Measurements from ENCODE around the gene TRDMT1. TPM values are rescaled to one million over a fixed set of nuclear protein-coding genes. Genes with fewer than 3 reads are reported as not detected.

Gene TRDMT1
- total and polyA plus RNA-seq, 3 donors from 2014 or later: 6.9 to 12.1 (median 9.7) TPM

GRCh38 chr10:17147884-17148489, 53.5 kb downstream of the TRDMT1 start:
- Histone ChIP-seq H3K9me3 (no peaks in the 10 kb centered on the region), H3K27ac (no peak overlapping the region), H3K27me3 (no peaks in the 10 kb centered on the region), H3K4me1 (no peaks in the 10 kb centered on the region), H3K4me3 (no peak overlapping the region), H3K36me3 (ENCODE audit: low read depth, missing control alignments) (no peaks in the 10 kb centered on the region)
- TF ChIP-seq CTCF (IDR thresholded peaks at IDR 0.05): no peak
- TF ChIP-seq POLR2A (IDR thresholded peaks at IDR 0.05): no peak
- DNase-seq: no peak
- intact Hi-C loops (cut with DNase I; ENCODE audit: low total_unique reads): no loop called here
- 84 to 87% methylated on average over 5 of the region's 5 CpGs for WGBS, 2 donors

- Histone ChIP-seq H3K27me3 (no peaks in the 10 kb centered on the region), H3K4me3 (no peak overlapping the region), H3K36me3 (ENCODE audit: low read depth, missing control alignments) (no peaks in the 10 kb centered on the region), H3K4me1 (no peaks in the 10 kb centered on the region), H3K27ac (no peak overlapping the region), H3K9me3 (no peaks in the 10 kb centered on the region)
- WGBS, 2 donors: 91 to 93% methylated on average over 3 of the region's 3 CpGs
- intact Hi-C loops (cut with DNase I; ENCODE audit: low total_unique reads): no loop called here
- TF ChIP-seq POLR2A (IDR thresholded peaks at IDR 0.05): no peak
- TF ChIP-seq CTCF (IDR thresholded peaks at IDR 0.05): no peak
- no peak for DNase-seq
Measured at GRCh38 chr10:17146892-17147291, 54.6 kb downstream of the TRDMT1 start.

- Histone ChIP-seq H3K9me3 (no peaks in the 10 kb centered on the region), H3K4me3 (no peak overlapping the region), H3K36me3 (ENCODE audit: low read depth, missing control alignments) (no peaks in the 10 kb centered on the region), H3K4me1 (no peaks in the 10 kb centered on the region), H3K27me3 (no peaks in the 10 kb centered on the region), H3K27ac (no peak overlapping the region)
- no peak for TF ChIP-seq CTCF (IDR thresholded peaks at IDR 0.05)
- TF ChIP-seq POLR2A (IDR thresholded peaks at IDR 0.05): no peak
- 92 to 97% methylated on average over 1 of the region's 1 CpG for WGBS, 2 donors
- DNase-seq: no peak
- intact Hi-C loops (cut with DNase I; ENCODE audit: low total_unique reads): no loop called here
Measured at GRCh38 chr10:17145239-17145638, 56.2 kb downstream of the TRDMT1 start.

DNA sequence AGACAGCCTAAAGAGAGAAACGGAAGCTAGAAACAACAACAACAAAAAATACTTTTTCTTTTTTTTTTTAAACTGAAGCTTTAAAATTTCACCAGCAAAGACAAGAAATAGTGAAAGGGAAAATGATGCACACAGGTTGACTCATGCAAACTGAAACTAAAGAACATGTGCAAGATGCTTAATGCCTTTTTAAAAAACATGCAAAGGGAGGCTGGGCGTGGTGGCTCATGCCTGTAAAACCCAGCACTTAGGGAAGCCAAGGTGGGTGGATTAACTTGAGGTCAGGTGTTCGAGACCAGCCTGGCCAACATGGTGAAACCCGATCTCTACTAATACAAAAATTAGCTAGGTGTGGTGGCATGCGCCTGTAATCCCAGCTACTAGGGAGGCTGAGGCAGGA, 56.7 kb downstream of the TRDMT1 start:
- H3K4me3 ChIP-seq: no peak overlapping the region
- intact Hi-C loops (cut with DNase I; ENCODE audit: low total_unique reads): no loop called here
- WGBS, 2 donors: 88% methylated on average over 5 of the region's 5 CpGs
- H3K27me3 ChIP-seq: no peaks in the 10 kb centered on the region
- H3K36me3 ChIP-seq (ENCODE audit: low read depth, missing control alignments): no peaks in the 10 kb centered on the region
- no peaks in the 10 kb centered on the region for H3K4me1 ChIP-seq
- H3K27ac ChIP-seq: no peak overlapping the region
- no peaks in the 10 kb centered on the region for H3K9me3 ChIP-seq
- DNase-seq: no peak
- TF ChIP-seq CTCF (IDR thresholded peaks at IDR 0.05) (no peak), POLR2A (IDR thresholded peaks at IDR 0.05) (no peak)

DNA sequence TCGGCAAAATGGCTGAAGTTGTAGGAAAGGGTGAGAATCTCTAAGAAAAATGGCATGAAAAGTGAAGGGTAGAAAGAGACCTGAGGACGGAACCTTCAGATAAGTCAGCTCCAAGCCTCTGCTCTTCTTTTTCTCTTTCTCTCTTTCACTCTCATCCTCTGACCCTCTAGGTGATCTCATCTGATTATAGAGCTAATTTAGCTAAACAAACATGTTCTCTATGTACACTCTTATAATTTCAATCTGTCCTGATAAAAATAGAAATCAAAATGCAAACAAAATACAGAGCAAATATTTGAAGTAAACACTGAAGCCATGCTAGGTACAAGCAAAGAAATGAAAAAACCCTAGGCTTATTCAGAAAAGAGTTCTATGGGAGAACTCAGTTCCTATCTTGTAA, 57.4 kb downstream of the TRDMT1 start:
- TF ChIP-seq POLR2A (IDR thresholded peaks at IDR 0.05) (no peak), CTCF (IDR thresholded peaks at IDR 0.05) (no peak)
- H3K4me1 ChIP-seq: no peaks in the 10 kb centered on the region
- no peak overlapping the region for H3K4me3 ChIP-seq
- WGBS, 2 donors: 90% methylated on average over 2 of the region's 2 CpGs
- H3K9me3 ChIP-seq: no peaks in the 10 kb centered on the region
- H3K36me3 ChIP-seq (ENCODE audit: low read depth, missing control alignments): no peaks in the 10 kb centered on the region
- DNase-seq: no peak
- intact Hi-C loops (cut with DNase I; ENCODE audit: low total_unique reads): no loop called here
- H3K27ac ChIP-seq: no peak overlapping the region
- no peaks in the 10 kb centered on the region for H3K27me3 ChIP-seq

All from testis (tissue), 3 donors.